ENCODE data around the gene TBC1D19. TPM values are rescaled to one million over a fixed set of nuclear protein-coding genes. Genes with fewer than 3 reads are reported as not detected.

The TBC1D19 gene
- total RNA-seq, 1 experiment from 2014 or later, result 2.2 TPM

DNA sequence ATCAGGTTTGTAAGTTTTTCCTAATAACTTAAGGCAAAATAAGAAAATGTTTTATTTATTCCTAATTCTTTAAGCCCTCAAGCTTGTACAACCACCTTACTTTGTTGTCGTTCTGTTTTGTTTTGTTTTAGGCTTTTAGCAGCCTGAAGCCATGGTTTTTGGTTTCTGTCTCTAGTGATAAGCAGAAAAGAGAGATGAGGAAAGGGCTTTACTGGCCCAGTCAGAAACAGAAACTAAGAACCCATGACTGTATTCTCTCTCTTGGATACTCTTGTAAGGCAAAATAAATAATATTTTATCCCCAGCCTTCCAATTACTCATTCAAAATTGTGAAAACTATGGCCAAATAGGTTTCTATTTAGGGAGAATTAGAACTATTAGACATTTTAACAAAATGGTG, 29.4 kb downstream of the TBC1D19 start:
- intact Hi-C loops (cut with micrococcal nuclease; ENCODE audit: unreplicated experiment) (no loop called here), in situ Hi-C loops (cut with HindIII; ENCODE audit: low pct_unique_long_range_greater_than_20kb, low sequenced_read_pairs) (no loop called here)
- TF ChIP-seq SIN3A (IDR thresholded peaks at IDR 0.05; ENCODE audit: borderline replicate concordance, insufficient read depth, low read depth, low read length), result no peak
- TF ChIP-seq, protein P1, sequence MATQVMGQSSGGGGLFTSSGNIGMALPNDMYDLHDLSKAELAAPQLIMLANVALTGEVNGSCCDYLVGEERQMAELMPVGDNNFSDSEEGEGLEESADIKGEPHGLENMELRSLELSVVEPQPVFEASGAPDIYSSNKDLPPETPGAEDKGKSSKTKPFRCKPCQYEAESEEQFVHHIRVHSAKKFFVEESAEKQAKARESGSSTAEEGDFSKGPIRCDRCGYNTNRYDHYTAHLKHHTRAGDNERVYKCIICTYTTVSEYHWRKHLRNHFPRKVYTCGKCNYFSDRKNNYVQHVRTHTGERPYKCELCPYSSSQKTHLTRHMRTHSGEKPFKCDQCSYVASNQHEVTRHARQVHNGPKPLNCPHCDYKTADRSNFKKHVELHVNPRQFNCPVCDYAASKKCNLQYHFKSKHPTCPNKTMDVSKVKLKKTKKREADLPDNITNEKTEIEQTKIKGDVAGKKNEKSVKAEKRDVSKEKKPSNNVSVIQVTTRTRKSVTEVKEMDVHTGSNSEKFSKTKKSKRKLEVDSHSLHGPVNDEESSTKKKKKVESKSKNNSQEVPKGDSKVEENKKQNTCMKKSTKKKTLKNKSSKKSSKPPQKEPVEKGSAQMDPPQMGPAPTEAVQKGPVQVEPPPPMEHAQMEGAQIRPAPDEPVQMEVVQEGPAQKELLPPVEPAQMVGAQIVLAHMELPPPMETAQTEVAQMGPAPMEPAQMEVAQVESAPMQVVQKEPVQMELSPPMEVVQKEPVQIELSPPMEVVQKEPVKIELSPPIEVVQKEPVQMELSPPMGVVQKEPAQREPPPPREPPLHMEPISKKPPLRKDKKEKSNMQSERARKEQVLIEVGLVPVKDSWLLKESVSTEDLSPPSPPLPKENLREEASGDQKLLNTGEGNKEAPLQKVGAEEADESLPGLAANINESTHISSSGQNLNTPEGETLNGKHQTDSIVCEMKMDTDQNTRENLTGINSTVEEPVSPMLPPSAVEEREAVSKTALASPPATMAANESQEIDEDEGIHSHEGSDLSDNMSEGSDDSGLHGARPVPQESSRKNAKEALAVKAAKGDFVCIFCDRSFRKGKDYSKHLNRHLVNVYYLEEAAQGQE (IDR thresholded peaks at IDR 0.05; ENCODE audit: insufficient read depth in 1 of 2, low read depth in 2 of 2, low read length in 1 of 2), result no peak
- TF ChIP-seq TCF7L2 (IDR thresholded peaks at IDR 0.05; ENCODE audit: low read depth, low read length), result no peak
- TF ChIP-seq, protein P2, sequence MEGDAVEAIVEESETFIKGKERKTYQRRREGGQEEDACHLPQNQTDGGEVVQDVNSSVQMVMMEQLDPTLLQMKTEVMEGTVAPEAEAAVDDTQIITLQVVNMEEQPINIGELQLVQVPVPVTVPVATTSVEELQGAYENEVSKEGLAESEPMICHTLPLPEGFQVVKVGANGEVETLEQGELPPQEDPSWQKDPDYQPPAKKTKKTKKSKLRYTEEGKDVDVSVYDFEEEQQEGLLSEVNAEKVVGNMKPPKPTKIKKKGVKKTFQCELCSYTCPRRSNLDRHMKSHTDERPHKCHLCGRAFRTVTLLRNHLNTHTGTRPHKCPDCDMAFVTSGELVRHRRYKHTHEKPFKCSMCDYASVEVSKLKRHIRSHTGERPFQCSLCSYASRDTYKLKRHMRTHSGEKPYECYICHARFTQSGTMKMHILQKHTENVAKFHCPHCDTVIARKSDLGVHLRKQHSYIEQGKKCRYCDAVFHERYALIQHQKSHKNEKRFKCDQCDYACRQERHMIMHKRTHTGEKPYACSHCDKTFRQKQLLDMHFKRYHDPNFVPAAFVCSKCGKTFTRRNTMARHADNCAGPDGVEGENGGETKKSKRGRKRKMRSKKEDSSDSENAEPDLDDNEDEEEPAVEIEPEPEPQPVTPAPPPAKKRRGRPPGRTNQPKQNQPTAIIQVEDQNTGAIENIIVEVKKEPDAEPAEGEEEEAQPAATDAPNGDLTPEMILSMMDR (IDR thresholded peaks at IDR 0.05), result no peak
- TF ChIP-seq POLR2AphosphoS5 (IDR thresholded peaks at IDR 0.05; ENCODE audit: low read depth, low read length), result no peak
- no peaks in the 10 kb centered on the region; the same call in 1 of the 2 replicates for H3K4me1 ChIP-seq (ENCODE audit: control insufficient read depth, insufficient read depth, low read length)
- H3K4me3 ChIP-seq (ENCODE audit: low read depth in 2 of 2, low read length in 2 of 2), result no peak overlapping the region
- no peaks in the 10 kb centered on the region for H3K27me3 ChIP-seq (ENCODE audit: control insufficient read depth, insufficient read depth, low read length)
- ChIA-PET CTCF (no interaction called here), POLR2A (no interaction called here)
- DNase-seq (ENCODE audit: low read depth, low spot score), result no peak
- BruUV-seq (replicated peaks), result no TSS peak
- no peak overlapping the region for H3K27ac ChIP-seq (ENCODE audit: low read length)
- no peaks in the 10 kb centered on the region for H3K9me3 ChIP-seq (ENCODE audit: control insufficient read depth, insufficient read depth, low read depth, low read length)
- H3K36me3 ChIP-seq (ENCODE audit: control insufficient read depth, insufficient read depth, low read length), result no peaks in the 10 kb centered on the region
- ATAC-seq, result no peak

DNA sequence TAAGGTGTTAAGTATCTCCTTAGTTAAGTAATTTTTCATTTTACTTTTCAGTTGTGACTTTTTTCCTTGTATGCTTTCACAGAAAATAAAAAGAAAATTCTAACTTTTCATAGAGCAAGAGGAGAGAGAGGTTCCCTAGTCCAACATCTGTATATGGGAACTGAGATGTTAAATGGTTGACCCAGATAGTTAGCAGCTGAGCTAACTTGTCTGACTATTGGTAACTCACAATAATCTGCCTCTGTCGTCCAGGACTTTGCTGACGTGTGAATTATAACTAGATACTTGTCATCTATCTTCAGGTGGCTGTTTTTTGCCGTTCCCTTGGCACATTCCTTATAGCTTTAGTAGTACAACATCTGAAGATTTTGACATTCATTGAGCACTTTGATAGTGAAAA, 29.9 kb downstream of the TBC1D19 start:
- intact Hi-C loops (cut with micrococcal nuclease; ENCODE audit: unreplicated experiment) (no loop called here), in situ Hi-C loops (cut with HindIII; ENCODE audit: low pct_unique_long_range_greater_than_20kb, low sequenced_read_pairs) (no loop called here)
- Histone ChIP-seq H3K27ac (ENCODE audit: low read length) (no peak overlapping the region), H3K4me1 (ENCODE audit: control insufficient read depth, insufficient read depth, low read length) (no peaks in the 10 kb centered on the region; the same call in 1 of the 2 replicates), H3K36me3 (ENCODE audit: control insufficient read depth, insufficient read depth, low read length) (no peaks in the 10 kb centered on the region), H3K4me3 (ENCODE audit: low read depth in 2 of 2, low read length in 2 of 2) (no peak overlapping the region), H3K9me3 (ENCODE audit: control insufficient read depth, insufficient read depth, low read depth, low read length) (no peaks in the 10 kb centered on the region), H3K27me3 (ENCODE audit: control insufficient read depth, insufficient read depth, low read length) (no peaks in the 10 kb centered on the region)
- ChIA-PET CTCF (no interaction called here), POLR2A (no interaction called here)
- TF ChIP-seq, protein P2 (IDR thresholded peaks at IDR 0.05), result no peak
- TF ChIP-seq TCF7L2 (IDR thresholded peaks at IDR 0.05; ENCODE audit: low read depth, low read length) (no peak), POLR2AphosphoS5 (IDR thresholded peaks at IDR 0.05; ENCODE audit: low read depth, low read length) (no peak), SIN3A (IDR thresholded peaks at IDR 0.05; ENCODE audit: borderline replicate concordance, insufficient read depth, low read depth, low read length) (no peak)
- TF ChIP-seq, protein P1 (IDR thresholded peaks at IDR 0.05; ENCODE audit: insufficient read depth in 1 of 2, low read depth in 2 of 2, low read length in 1 of 2), result no peak
- ATAC-seq, result no peak
- no peak for DNase-seq (ENCODE audit: low read depth, low spot score)
- no TSS peak for BruUV-seq (replicated peaks)

Measured in Panc1 (cell line).